ENCODE data around the gene SLC22A16.
"Not testable (repeated sequence)": the region's sequence is repeated elsewhere in the genome, so short reads cannot be mapped to it uniquely, and the experiment has no call there.

Gene SLC22A16

GRCh38 chr6:110509617-110510241 is 33.3 kb upstream of the SLC22A16 start:
- Mint-ChIP-seq H3K9me3 (ENCODE audit: low read depth) (peaks cover 5% of the 10 kb centered on the region), H3K27ac (no peak overlapping the region), H3K27me3 (peaks cover 6% of the 10 kb centered on the region), H3K4me3 (no peak overlapping the region), H3K36me3 (no peaks in the 10 kb centered on the region), H3K4me1 (ENCODE audit: low read depth) (no peaks in the 10 kb centered on the region)

GRCh38 chr6:110504891-110505290 is 28.5 kb upstream of the SLC22A16 start:
- not testable (repeated sequence) for H3K27me3 Mint-ChIP-seq; H3K36me3 Mint-ChIP-seq; H3K9me3 Mint-ChIP-seq (ENCODE audit: low read depth); H3K27ac Mint-ChIP-seq; H3K4me1 Mint-ChIP-seq (ENCODE audit: low read depth); H3K4me3 Mint-ChIP-seq

- Mint-ChIP-seq H3K27ac (no peak overlapping the region), H3K4me1 (ENCODE audit: low read depth) (no peaks in the 10 kb centered on the region), H3K27me3 (peaks cover 5% of the 10 kb centered on the region)
Measured at GRCh38 chr6:110495949-110496348, 19.5 kb upstream of the SLC22A16 start.

GRCh38 chr6:110493253-110493800 is 16.9 kb upstream of the SLC22A16 start:
- no peak overlapping the region for H3K27ac Mint-ChIP-seq
- H3K4me3 Mint-ChIP-seq, result no peak overlapping the region
- no peaks in the 10 kb centered on the region for H3K4me1 Mint-ChIP-seq (ENCODE audit: low read depth)
- H3K36me3 Mint-ChIP-seq, result no peaks in the 10 kb centered on the region
- peaks cover 5% of the 10 kb centered on the region for H3K27me3 Mint-ChIP-seq
- H3K9me3 Mint-ChIP-seq (ENCODE audit: low read depth), result no peaks in the 10 kb centered on the region

More at GRCh38 chr6:110495949-110496348, 19.5 kb upstream of the SLC22A16 start:
- H3K9me3 Mint-ChIP-seq (ENCODE audit: low read depth), result no peaks in the 10 kb centered on the region
- no peaks in the 10 kb centered on the region for H3K36me3 Mint-ChIP-seq
- no peak overlapping the region for H3K4me3 Mint-ChIP-seq

GRCh38 chr6:110492584-110492983 is 16.2 kb upstream of the SLC22A16 start:
- no peak overlapping the region for H3K27ac Mint-ChIP-seq
- H3K9me3 Mint-ChIP-seq (ENCODE audit: low read depth), result no peaks in the 10 kb centered on the region
- H3K4me1 Mint-ChIP-seq (ENCODE audit: low read depth), result no peaks in the 10 kb centered on the region
- no peaks in the 10 kb centered on the region for H3K36me3 Mint-ChIP-seq
- peaks cover 6% of the 10 kb centered on the region for H3K27me3 Mint-ChIP-seq
- no peak overlapping the region for H3K4me3 Mint-ChIP-seq

- Mint-ChIP-seq H3K9me3 (ENCODE audit: low read depth) (no peaks in the 10 kb centered on the region), H3K27me3 (peaks cover 8% of the 10 kb centered on the region), H3K4me3 (no peak overlapping the region), H3K27ac (no peak overlapping the region), H3K4me1 (ENCODE audit: low read depth) (no peaks in the 10 kb centered on the region), H3K36me3 (no peaks in the 10 kb centered on the region)
Measured at GRCh38 chr6:110491644-110492317, 15.4 kb upstream of the SLC22A16 start.

- Mint-ChIP-seq H3K4me3 (no peak overlapping the region), H3K4me1 (ENCODE audit: low read depth) (no peaks in the 10 kb centered on the region), H3K27me3 (peaks cover 8% of the 10 kb centered on the region), H3K9me3 (ENCODE audit: low read depth) (no peaks in the 10 kb centered on the region), H3K36me3 (no peaks in the 10 kb centered on the region), H3K27ac (no peak overlapping the region)
Measured at GRCh38 chr6:110491299-110491643, 14.9 kb upstream of the SLC22A16 start.

- no peak overlapping the region for H3K27ac Mint-ChIP-seq
- peaks cover 8% of the 10 kb centered on the region for H3K27me3 Mint-ChIP-seq
- no peaks in the 10 kb centered on the region for H3K4me1 Mint-ChIP-seq (ENCODE audit: low read depth)
- H3K36me3 Mint-ChIP-seq, result no peaks in the 10 kb centered on the region
- H3K4me3 Mint-ChIP-seq, result no peak overlapping the region
- no peaks in the 10 kb centered on the region for H3K9me3 Mint-ChIP-seq (ENCODE audit: low read depth)
Measured at GRCh38 chr6:110490110-110490509, 13.7 kb upstream of the SLC22A16 start.

- Mint-ChIP-seq H3K9me3 (ENCODE audit: low read depth) (no peaks in the 10 kb centered on the region), H3K4me3 (no peak overlapping the region), H3K27me3 (peaks cover 8% of the 10 kb centered on the region), H3K27ac (no peak overlapping the region), H3K36me3 (no peaks in the 10 kb centered on the region), H3K4me1 (ENCODE audit: low read depth) (no peaks in the 10 kb centered on the region)
Measured at GRCh38 chr6:110488606-110489190, 12.3 kb upstream of the SLC22A16 start.

GRCh38 chr6:110487968-110488381 is 11.6 kb upstream of the SLC22A16 start:
- H3K4me1 Mint-ChIP-seq (ENCODE audit: low read depth); H3K27me3 Mint-ChIP-seq; H3K27ac Mint-ChIP-seq; H3K36me3 Mint-ChIP-seq; H3K4me3 Mint-ChIP-seq; H3K9me3 Mint-ChIP-seq (ENCODE audit: low read depth): not testable (repeated sequence)

GRCh38 chr6:110486756-110487155 is 10.3 kb upstream of the SLC22A16 start:
- Mint-ChIP-seq H3K9me3 (ENCODE audit: low read depth) (peaks cover 9% of the 10 kb centered on the region), H3K4me3 (no peak overlapping the region), H3K4me1 (ENCODE audit: low read depth) (no peaks in the 10 kb centered on the region), H3K27ac (no peak overlapping the region), H3K36me3 (no peaks in the 10 kb centered on the region), H3K27me3 (peaks cover 5% of the 10 kb centered on the region)

GRCh38 chr6:110485491-110485890 is 9.1 kb upstream of the SLC22A16 start:
- Mint-ChIP-seq H3K36me3 (peaks cover 2% of the 10 kb centered on the region), H3K9me3 (ENCODE audit: low read depth) (peaks cover 12% of the 10 kb centered on the region), H3K4me3 (no peak overlapping the region), H3K4me1 (ENCODE audit: low read depth) (no peaks in the 10 kb centered on the region), H3K27ac (no peak overlapping the region), H3K27me3 (peaks cover 3% of the 10 kb centered on the region)

GRCh38 chr6:110484321-110484720 is 7.9 kb upstream of the SLC22A16 start:
- Mint-ChIP-seq H3K36me3 (peaks cover 2% of the 10 kb centered on the region), H3K27me3 (peaks cover 3% of the 10 kb centered on the region), H3K4me1 (ENCODE audit: low read depth) (no peaks in the 10 kb centered on the region), H3K4me3 (no peak overlapping the region), H3K27ac (no peak overlapping the region), H3K9me3 (ENCODE audit: low read depth) (peaks cover 12% of the 10 kb centered on the region)

- Mint-ChIP-seq H3K4me1 (ENCODE audit: low read depth) (no peaks in the 10 kb centered on the region), H3K27ac (no peak overlapping the region), H3K9me3 (ENCODE audit: low read depth) (peaks cover 12% of the 10 kb centered on the region), H3K27me3 (peaks cover 9% of the 10 kb centered on the region), H3K4me3 (no peak overlapping the region), H3K36me3 (peaks cover 2% of the 10 kb centered on the region)
Measured at GRCh38 chr6:110482774-110483400, 6.5 kb upstream of the SLC22A16 start.

- Mint-ChIP-seq H3K27ac (no peak overlapping the region), H3K4me1 (ENCODE audit: low read depth) (no peaks in the 10 kb centered on the region), H3K27me3 (peaks cover 8% of the 10 kb centered on the region), H3K36me3 (peaks cover 2% of the 10 kb centered on the region), H3K4me3 (no peak overlapping the region), H3K9me3 (ENCODE audit: low read depth) (peaks cover 12% of the 10 kb centered on the region)
Measured at GRCh38 chr6:110481081-110481480, 4.7 kb upstream of the SLC22A16 start.

Data from activated naive CD8-positive, alpha-beta T cell (primary cell).